HG02938 (cell line): Measurements from ENCODE around the gene PMP22.
"Not testable (repeated sequence)": the region's sequence is repeated elsewhere in the genome, so short reads cannot be mapped to it uniquely, and the experiment has no call there.

Source experiments
- ATAC-seq: cut with Tn5 transposase; IDR thresholded peaks from one replicate; pipeline ENCODE4 v1.9.1; 2021; ENCODE audit warnings: mild to moderate bottlenecking, moderate library complexity; ENCODE audit not compliant: unreplicated experiment

Gene PMP22

DNA sequence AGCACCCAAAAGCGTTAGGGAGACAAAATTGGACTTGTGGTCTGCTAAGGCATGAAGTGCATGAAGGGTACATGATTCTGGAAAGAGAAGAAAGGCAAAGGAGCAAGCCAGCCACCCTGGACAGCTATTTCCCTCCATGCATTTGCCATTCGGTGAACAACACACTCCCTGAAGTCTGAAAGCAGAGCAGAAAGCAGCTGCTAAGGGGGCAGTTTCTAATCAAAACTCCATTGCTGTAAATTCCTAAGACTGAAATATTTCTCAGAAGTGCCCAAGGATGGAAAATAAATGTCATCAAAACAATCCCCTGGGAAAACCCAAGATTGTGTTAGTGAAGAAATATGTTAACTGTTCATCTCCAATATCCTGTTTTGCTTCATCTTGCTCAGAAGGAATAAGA is 44.3 kb downstream of the PMP22 start:
- no peak for ATAC-seq

GRCh38 chr17:15216481-15216880 is 48.6 kb downstream of the PMP22 start:
- ATAC-seq: no peak

GRCh38 chr17:15213381-15214087 is 51.6 kb downstream of the PMP22 start:
- ATAC-seq: no peak

DNA sequence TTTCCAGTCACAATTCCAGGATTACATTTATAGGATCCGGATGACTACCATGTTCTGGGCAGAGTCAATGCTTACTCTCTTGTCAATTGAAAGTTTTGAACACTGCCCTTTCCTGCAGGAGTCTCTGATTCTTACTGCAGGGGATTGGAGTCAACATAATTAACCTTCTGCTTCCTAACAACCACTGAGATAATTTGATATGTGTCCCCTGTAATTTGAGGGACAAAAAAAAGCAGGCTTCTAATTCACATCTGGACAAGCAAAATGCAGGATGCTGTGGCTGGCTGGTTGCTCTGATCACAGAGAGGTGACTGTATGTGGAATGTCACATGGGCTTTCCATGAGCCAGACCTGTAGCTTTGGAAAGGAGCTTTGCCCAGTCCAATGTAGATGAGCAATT is 54.9 kb downstream of the PMP22 start:
- ATAC-seq: no peak

DNA sequence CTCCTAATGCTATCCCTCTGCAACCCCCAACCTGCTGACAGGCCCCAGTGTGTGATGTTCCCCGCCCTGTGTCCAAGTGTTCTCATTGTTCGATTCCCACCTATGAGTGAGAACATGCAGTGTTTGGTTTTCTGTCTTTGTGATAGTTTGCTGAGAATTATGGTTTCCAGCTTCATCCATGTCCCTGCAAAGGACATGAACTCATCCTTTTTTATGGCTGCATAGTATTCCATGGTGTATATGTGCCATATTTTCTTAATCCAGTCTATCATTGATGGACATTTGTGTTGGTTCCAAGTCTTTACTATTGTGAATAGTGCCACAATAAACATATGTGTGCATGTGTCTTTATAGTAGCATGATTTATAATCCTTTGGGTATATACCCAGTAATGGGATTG is 62.1 kb downstream of the PMP22 start:
- ATAC-seq: not testable (repeated sequence)

- not testable (repeated sequence) for ATAC-seq
Measured at GRCh38 chr17:15200574-15200973, 64.6 kb downstream of the PMP22 start.

DNA sequence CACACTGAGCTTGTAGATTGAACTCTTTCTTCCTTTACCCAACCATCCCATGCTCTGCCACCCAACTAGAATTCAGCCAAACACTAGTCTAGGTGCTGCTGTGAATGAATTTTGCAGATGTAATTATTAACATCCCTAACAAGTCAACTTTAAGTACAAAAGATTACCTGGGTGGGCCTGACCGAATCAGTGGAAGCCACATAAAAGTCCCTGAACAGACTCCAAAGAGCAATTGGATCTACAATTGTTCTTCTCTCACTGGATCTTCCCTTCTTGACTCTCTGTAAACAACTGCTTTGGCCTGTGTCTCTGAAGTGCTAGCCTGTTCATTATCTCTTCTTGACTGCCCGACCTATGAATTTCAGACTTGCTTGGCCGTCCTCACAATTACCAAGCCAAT is 67.9 kb downstream of the PMP22 start:
- no peak for ATAC-seq

DNA sequence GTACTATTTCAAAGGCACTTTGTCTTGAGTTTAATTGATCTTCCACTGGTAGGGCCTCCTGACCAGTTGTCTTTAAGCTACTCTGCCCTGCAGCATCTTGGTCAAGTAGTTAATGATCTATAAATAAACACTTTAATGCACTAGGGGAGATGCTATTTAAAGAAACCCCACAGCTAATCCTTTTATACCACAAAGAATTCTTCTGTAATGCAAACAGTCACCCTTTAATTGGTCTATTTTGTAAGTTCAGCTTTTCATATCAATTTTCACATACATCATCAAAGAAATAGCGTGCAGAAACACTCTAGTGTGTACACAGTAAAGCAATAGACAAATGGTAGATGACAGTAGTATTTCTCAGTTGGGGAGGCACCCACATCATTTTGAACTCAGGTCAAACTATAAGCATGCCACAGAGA is 70.3 kb downstream of the PMP22 start:
- ATAC-seq: no peak

- no peak for ATAC-seq
Measured at GRCh38 chr17:15185625-15185991, 79.5 kb downstream of the PMP22 start.

- ATAC-seq: no peak
Measured at GRCh38 chr17:15184872-15185624, 80.1 kb downstream of the PMP22 start.

DNA sequence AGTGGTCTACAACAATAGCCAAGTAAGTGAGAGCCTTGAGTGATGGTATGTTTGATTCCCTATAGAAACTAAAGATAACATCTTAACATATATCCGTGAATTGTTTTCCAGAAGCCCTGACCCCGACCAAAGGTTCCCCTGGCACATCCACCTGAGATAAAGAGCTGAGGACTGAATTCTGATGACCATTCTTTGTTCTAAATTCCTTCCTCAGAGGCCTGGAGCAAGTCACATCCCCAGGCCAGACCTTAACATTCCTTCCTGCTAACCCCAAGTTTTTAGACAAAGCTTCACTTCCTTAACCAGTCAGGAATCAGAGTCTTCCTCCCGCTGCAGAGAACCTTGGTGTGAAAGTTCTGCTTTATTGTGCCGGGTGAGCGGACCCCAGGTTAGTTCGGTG is 83.3 kb downstream of the PMP22 start:
- ATAC-seq: no peak

DNA sequence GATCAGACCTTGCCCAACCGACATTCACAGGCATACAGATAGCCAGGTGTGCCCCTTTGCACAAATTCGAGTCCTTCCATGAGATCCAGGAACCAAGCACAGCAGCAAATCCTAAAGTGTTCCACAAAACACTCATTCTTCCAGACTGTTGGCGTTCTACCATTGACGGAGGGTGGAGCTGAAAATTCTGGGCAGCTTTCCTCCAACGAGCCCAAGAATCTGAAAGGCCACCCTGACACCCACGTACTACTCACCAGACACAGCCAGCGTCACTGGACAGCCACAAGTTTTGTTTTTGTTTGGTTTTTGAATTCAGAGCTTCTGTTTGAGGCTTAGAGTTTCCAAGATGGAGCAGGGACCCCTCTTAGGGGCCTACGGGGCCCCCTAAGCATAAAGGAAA is 83.8 kb downstream of the PMP22 start:
- no peak for ATAC-seq

GRCh38 chr17:15180121-15180561 is 85.0 kb downstream of the PMP22 start:
- no peak for ATAC-seq
